WTC11 (cell line): ENCODE data around the gene PITPNM1.

ENCODE experiments used
- ELF4 ChIP-seq: sonication (generic); formaldehyde crosslinking; IDR thresholded peaks from 2 replicates; pipeline ENCODE4 v1.8.1; 2022; ENCODE audit warnings: low read depth, mild to moderate bottlenecking, moderate library complexity, missing genetic modification reagents
- ZNF138 ChIP-seq: sonication (generic); formaldehyde crosslinking; conservative IDR thresholded peaks from 2 replicates; pipeline ENCODE4 v1.8.1; 2022; ENCODE audit warnings: mild to moderate bottlenecking, moderate library complexity, missing genetic modification reagents
- ZNF396 ChIP-seq: fragments of 250-450 bp; sonication (Bioruptor Pico); IDR thresholded peaks from 2 replicates; pipeline ENCODE4 v1.8.0; 2021; ENCODE audit warnings: mild to moderate bottlenecking, moderate library complexity, borderline replicate concordance
- ZNF532 ChIP-seq: fragments of 250-450 bp; sonication (Bioruptor Pico); IDR thresholded peaks from 2 replicates; pipeline ENCODE4 v1.9.0; 2021; ENCODE audit warnings: mild to moderate bottlenecking, borderline replicate concordance
- TF ChIP-seq, protein P1 (sequence below): fragments of 200-600 bp; IDR thresholded peaks from 2 replicates; pipeline ENCODE4 v1.8.0; 2022; ENCODE audit warnings: antibody characterized with exemption

DNA sequence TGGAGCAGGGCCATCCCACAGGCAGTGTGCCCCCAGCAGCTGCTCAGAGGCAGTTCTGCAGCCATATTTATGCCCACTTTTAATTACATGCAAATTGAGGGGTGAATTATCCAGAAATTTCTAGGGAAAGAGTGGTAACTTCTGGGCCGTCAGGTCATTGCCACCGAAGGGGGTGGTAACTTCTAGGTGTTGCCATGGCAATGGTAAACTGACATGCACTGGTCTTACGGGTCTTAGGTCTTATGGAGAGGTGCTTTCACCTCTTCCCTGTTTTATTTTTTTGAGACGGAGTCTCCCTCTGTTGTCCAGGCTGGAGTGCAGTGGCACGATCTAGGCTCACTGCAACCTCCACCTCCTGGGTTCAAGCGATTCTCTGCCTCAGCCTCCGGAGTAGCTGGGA lies 32.3 kb downstream of the PITPNM1 start:
- TF ChIP-seq, protein P1, sequence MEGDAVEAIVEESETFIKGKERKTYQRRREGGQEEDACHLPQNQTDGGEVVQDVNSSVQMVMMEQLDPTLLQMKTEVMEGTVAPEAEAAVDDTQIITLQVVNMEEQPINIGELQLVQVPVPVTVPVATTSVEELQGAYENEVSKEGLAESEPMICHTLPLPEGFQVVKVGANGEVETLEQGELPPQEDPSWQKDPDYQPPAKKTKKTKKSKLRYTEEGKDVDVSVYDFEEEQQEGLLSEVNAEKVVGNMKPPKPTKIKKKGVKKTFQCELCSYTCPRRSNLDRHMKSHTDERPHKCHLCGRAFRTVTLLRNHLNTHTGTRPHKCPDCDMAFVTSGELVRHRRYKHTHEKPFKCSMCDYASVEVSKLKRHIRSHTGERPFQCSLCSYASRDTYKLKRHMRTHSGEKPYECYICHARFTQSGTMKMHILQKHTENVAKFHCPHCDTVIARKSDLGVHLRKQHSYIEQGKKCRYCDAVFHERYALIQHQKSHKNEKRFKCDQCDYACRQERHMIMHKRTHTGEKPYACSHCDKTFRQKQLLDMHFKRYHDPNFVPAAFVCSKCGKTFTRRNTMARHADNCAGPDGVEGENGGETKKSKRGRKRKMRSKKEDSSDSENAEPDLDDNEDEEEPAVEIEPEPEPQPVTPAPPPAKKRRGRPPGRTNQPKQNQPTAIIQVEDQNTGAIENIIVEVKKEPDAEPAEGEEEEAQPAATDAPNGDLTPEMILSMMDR = no peak
- TF ChIP-seq ZNF532 (no peak), ZNF396 (CRISPR knock-in tag) (no peak), ZNF138 (CRISPR knock-in tag) (no peak), ELF4 (CRISPR knock-in tag) (no peak)
